HG03066 (cell line): ENCODE data around the gene C11orf21.
"Not testable (repeated sequence)": the region's sequence is repeated elsewhere in the genome, so short reads cannot be mapped to it uniquely, and the experiment has no call there.

Experiments
- ATAC-seq: cut with Tn5 transposase; IDR thresholded peaks from one replicate; pipeline ENCODE4 v1.9.1; 2021; ENCODE audit warnings: low read depth; ENCODE audit not compliant: unreplicated experiment

The C11orf21 gene

GRCh38 chr11:2301631-2302305, at the start of gene C11orf21, which contains the start of gene TSPAN32:
C11orf21 (minus strand) TSS chr11:2301918; CDS start chr11:2301808, 110 bp downstream.
TSPAN32 (plus strand) TSS chr11:2302013; CDS start chr11:2302150, 137 bp downstream.
- no peak for ATAC-seq

- ATAC-seq = no peak
These were observed 47.3 kb upstream of the C11orf21 start for GRCh38 chr11:2348986-2349385.

- no peak for ATAC-seq
These were observed 45.7 kb upstream of the C11orf21 start for GRCh38 chr11:2347308-2347830.

- no peak for ATAC-seq
These were observed 45.0 kb upstream of the C11orf21 start for GRCh38 chr11:2346586-2347307.

GRCh38 chr11:2346014-2346413, 44.3 kb upstream of the C11orf21 start:
- ATAC-seq = no peak

- no peak for ATAC-seq
These were observed 43.3 kb upstream of the C11orf21 start for GRCh38 chr11:2345050-2345449.

- no peak for ATAC-seq
These were observed 41.8 kb upstream of the C11orf21 start for GRCh38 chr11:2343502-2343901.

- no peak for ATAC-seq
These were observed 41.3 kb upstream of the C11orf21 start for GRCh38 chr11:2342981-2343380.

GRCh38 chr11:2342557-2342956, 40.8 kb upstream of the C11orf21 start:
- ATAC-seq = no peak

- not testable (repeated sequence) for ATAC-seq
These were observed 37.0 kb upstream of the C11orf21 start for GRCh38 chr11:2338760-2339159.

GRCh38 chr11:2335286-2335685, 33.6 kb upstream of the C11orf21 start:
- not testable (repeated sequence) for ATAC-seq

GRCh38 chr11:2333486-2334205, 31.9 kb upstream of the C11orf21 start:
- not testable (repeated sequence) for ATAC-seq

- ATAC-seq = not testable (repeated sequence)
These were observed 30.9 kb upstream of the C11orf21 start for GRCh38 chr11:2332569-2332968.

- no peak for ATAC-seq
These were observed 29.7 kb upstream of the C11orf21 start for GRCh38 chr11:2331404-2331803.

- ATAC-seq = no peak
These were observed 29.0 kb upstream of the C11orf21 start for GRCh38 chr11:2330696-2331095.

GRCh38 chr11:2329551-2329950, 27.8 kb upstream of the C11orf21 start:
- no peak for ATAC-seq

- ATAC-seq = no peak
These were observed 27.1 kb upstream of the C11orf21 start for GRCh38 chr11:2328656-2329354.

- no peak for ATAC-seq
These were observed 26.3 kb upstream of the C11orf21 start for GRCh38 chr11:2328021-2328420.

GRCh38 chr11:2327032-2327431, 25.3 kb upstream of the C11orf21 start:
- ATAC-seq = no peak

- no peak for ATAC-seq
These were observed 24.0 kb upstream of the C11orf21 start for GRCh38 chr11:2325719-2326118.
